A549 treated with Hydrocortisone at 1 μM for 4 hours (cell line): ENCODE data around the gene TSPY2. TPM values are rescaled to one million over a fixed set of nuclear protein-coding genes. Genes with fewer than 3 reads are reported as not detected.

Experiments used
- total RNA-seq: library from RNA; stranded (reverse); fragments of 200-300 nt; extraction: Qiagen RNA extraction; gene quantifications from 5 replicates; pipeline ENCODE4 v1.2.3, GENCODE V29; 2022

Gene TSPY2
- total RNA-seq: not detected in 5 replicates

GRCh38 chrY:6245923-6246322 lies at the start of gene TSPY2:
Gene TSPY2 (plus strand): TSS chrY:6246223. CDS start chrY:6246269, 46 bp downstream.

